SK-N-SH (cell line): ENCODE measurements around the gene UQCRC1. TPM values are rescaled to one million over a fixed set of nuclear protein-coding genes. Genes with fewer than 3 reads are reported as not detected.

Experiments
- CTCF ChIA-PET: fragments of 300-600, 350-600 bp; formaldehyde crosslinking; extraction: SDS; loops from one replicate; lab custom pipeline; 2021; lab: Yijun Ruan, JAX
- POLR2A ChIA-PET: fragments of 350-600 bp; sonication (Branson Sonifier 250); formaldehyde crosslinking; extraction: SDS; loops from one replicate; lab custom pipeline; 2020; ENCODE audit warnings: antibody characterized with exemption, inconsistent platforms; lab: Yijun Ruan, JAX
- DNase-seq: peaks from one replicate; pipeline ENCODE4 v3.0.0; 2012
- H2AFZ ChIP-seq: fragments of 200-600 bp; sonication (generic); 2 replicates; pipeline ENCODE4 v1.8.1; 2016; ENCODE audit warnings: antibody characterized with exemption, mild to moderate bottlenecking, low read depth
- H3F3A ChIP-seq: fragments of 200-600 bp; sonication (generic); replicated peaks from 2 replicates; pipeline ENCODE3; 2016; ENCODE audit warnings: antibody characterized with exemption, mild to moderate bottlenecking; ENCODE audit not compliant: insufficient read depth
- H3K27ac ChIP-seq, 2 experiments: fragments of 200-500 bp in 1 of 2; fragments of 200-600 bp in 1 of 2; sonication (Bioruptor generic) in 1 of 2; sonication (generic), shearing (Covaris generic) in 1 of 2; 2 replicates each; pipeline versions ENCODE4 v1.5.1 to v1.6.1; 2014 to 2016; ENCODE audit warnings: low read depth in 2 of 2, inconsistent platforms in 1 of 2, low read length in 1 of 2, mild to moderate bottlenecking in 1 of 2, mixed read lengths in 1 of 2
- H3K27me3 ChIP-seq: fragments of 200-600 bp; sonication (generic), shearing (Covaris generic); 2 replicates; pipeline ENCODE4 v1.6.1; 2016; ENCODE audit warnings: mixed run types; ENCODE audit not compliant: insufficient read depth
- H3K36me3 ChIP-seq, 2 experiments: fragments of 200-500 bp in 1 of 2; fragments of 200-600 bp in 1 of 2; sonication (Bioruptor generic) in 1 of 2; sonication (generic) in 1 of 2; replicated peaks in 1 of 2; 2 replicates each; pipeline versions ENCODE3 to v1.5.1; 2014 to 2016; ENCODE audit warnings: low read length in 1 of 2, mild to moderate bottlenecking in 1 of 2; ENCODE audit not compliant: insufficient read depth in 2 of 2, control insufficient read depth in 1 of 2
- H3K4me1 ChIP-seq, 2 experiments: fragments of 200-500 bp in 1 of 2; fragments of 200-600 bp in 1 of 2; sonication (Bioruptor generic) in 1 of 2; sonication (generic), shearing (Covaris generic) in 1 of 2; 2 replicates each; pipeline versions ENCODE4 v1.5.1 to v1.6.1; 2014 to 2016; ENCODE audit warnings: low read depth in 1 of 2, low read length in 1 of 2, mixed run types in 1 of 2; ENCODE audit not compliant: insufficient read depth in 2 of 2, control insufficient read depth in 1 of 2
- H3K4me2 ChIP-seq: fragments of 200-600 bp; sonication (generic), shearing (Covaris generic); 2 replicates; pipeline ENCODE4 v1.6.1; 2017; ENCODE audit warnings: mixed run types
- H3K4me3 ChIP-seq, 2 experiments: fragments of 200-500 bp in 1 of 2; fragments of 200-600 bp in 1 of 2; sonication (Bioruptor generic) in 1 of 2; sonication (generic), shearing (Covaris generic) in 1 of 2; 2 replicates each; pipeline versions ENCODE4 v1.5.1 to v1.8.1; 2014 to 2016; ENCODE audit warnings: low read depth in 2 of 2, inconsistent platforms in 1 of 2, low read length in 1 of 2, mild to moderate bottlenecking in 1 of 2, mixed read lengths in 1 of 2, moderate library complexity in 1 of 2
- H3K79me2 ChIP-seq: fragments of 200-600 bp; sonication (generic); 2 replicates; pipeline ENCODE4 v1.8.1; 2017; ENCODE audit warnings: mild to moderate bottlenecking; ENCODE audit not compliant: insufficient read depth
- H3K9ac ChIP-seq: fragments of 200-600 bp; sonication (generic); 2 replicates; pipeline ENCODE4 v1.6.1; 2017; ENCODE audit warnings: mixed run types
- H3K9me2 ChIP-seq: fragments of 200-600 bp; sonication (generic); 2 replicates; pipeline ENCODE4 v1.6.1; 2017; ENCODE audit warnings: mixed run types
- H3K9me3 ChIP-seq: fragments of 200-600 bp; sonication (generic); 2 replicates; pipeline ENCODE4 v1.6.1; 2017; ENCODE audit warnings: mixed run types, mild to moderate bottlenecking, moderate library complexity
- H4K20me1 ChIP-seq: fragments of 200-600 bp; sonication (generic); 2 replicates; pipeline ENCODE4 v1.6.1; 2017; ENCODE audit warnings: mild to moderate bottlenecking, mixed run types; ENCODE audit not compliant: insufficient read depth
- ELF1 ChIP-seq: IDR thresholded peaks from 2 replicates; pipeline ENCODE4 v1.4.0; 2012
- EZH2phosphoT487 ChIP-seq: fragments of 200-600 bp; sonication (generic); IDR thresholded peaks from 2 replicates; pipeline ENCODE4 v1.6.1; 2017; ENCODE audit warnings: low read depth, mixed run types, mild to moderate bottlenecking, antibody characterized with exemption, moderate library complexity, borderline replicate concordance
- FOSL2 ChIP-seq: IDR thresholded peaks from 2 replicates; pipeline ENCODE4 v1.4.0; 2012; ENCODE audit warnings: low read depth, mild to moderate bottlenecking, moderate library complexity, borderline replicate concordance
- FOXJ3 ChIP-seq: sonication (generic); formaldehyde crosslinking; IDR thresholded peaks from 2 replicates; pipeline ENCODE4 v1.5.1; 2020; ENCODE audit warnings: mild to moderate bottlenecking, missing genetic modification reagents
- GABPA ChIP-seq: IDR thresholded peaks from 2 replicates; pipeline ENCODE4 v1.4.0; 2012; ENCODE audit warnings: low read depth, mild to moderate bottlenecking
- GATA2 ChIP-seq: sonication (generic); formaldehyde crosslinking; IDR thresholded peaks from 2 replicates; pipeline ENCODE4 v1.5.0; 2020; ENCODE audit warnings: mild to moderate bottlenecking, missing genetic modification reagents
- JUND ChIP-seq: IDR thresholded peaks from 2 replicates; pipeline ENCODE4 v1.4.0; 2012
- MAX ChIP-seq: IDR thresholded peaks from 2 replicates; pipeline ENCODE4 v1.4.0; 2012; ENCODE audit warnings: low read depth
- MEF2A ChIP-seq: IDR thresholded peaks from 2 replicates; pipeline ENCODE4 v1.4.0; 2012; ENCODE audit warnings: low read depth, borderline replicate concordance
- NRF1 ChIP-seq: IDR thresholded peaks from 2 replicates; pipeline ENCODE4 v1.6.1; 2012; ENCODE audit warnings: low read depth, mild to moderate bottlenecking, low read length
- RAD21 ChIP-seq: IDR thresholded peaks from 2 replicates; pipeline ENCODE4 v1.6.1; 2012; ENCODE audit warnings: mild to moderate bottlenecking, low read length
- RCOR1 ChIP-seq: fragments of 150-350 bp; IDR thresholded peaks from 2 replicates; pipeline ENCODE4 v1.6.1; 2017; ENCODE audit warnings: antibody characterized with exemption, low read length
- REST ChIP-seq: IDR thresholded peaks from 2 replicates; pipeline ENCODE4 v1.6.1; 2012; ENCODE audit warnings: mild to moderate bottlenecking, low read depth, low read length, moderate library complexity
- RFX5 ChIP-seq: IDR thresholded peaks from 2 replicates; pipeline ENCODE4 v1.6.1; 2012; ENCODE audit warnings: mild to moderate bottlenecking, improper control_type of control experiment, low read length
- RXRA ChIP-seq: IDR thresholded peaks from 2 replicates; pipeline ENCODE4 v1.4.0; 2012; ENCODE audit warnings: low read depth, mild to moderate bottlenecking, borderline replicate concordance
- SIN3A ChIP-seq: IDR thresholded peaks from 2 replicates; pipeline ENCODE4 v1.6.1; 2012; ENCODE audit warnings: low read depth, mild to moderate bottlenecking, low read length, moderate library complexity, borderline replicate concordance
- TCF12 ChIP-seq: IDR thresholded peaks from 2 replicates; pipeline ENCODE4 v1.4.0; 2012
- TEAD4 ChIP-seq: IDR thresholded peaks from 2 replicates; pipeline ENCODE4 v1.4.0; 2012; ENCODE audit warnings: mild to moderate bottlenecking, borderline replicate concordance; ENCODE audit not compliant: insufficient read depth
- ZBTB33 ChIP-seq: IDR thresholded peaks from 2 replicates; pipeline ENCODE4 v1.4.0; 2012; ENCODE audit warnings: low read depth, borderline replicate concordance
- WGBS: methylation state at CpG from one replicate; pipeline ENCODE4 v1.1.6; 2017; ENCODE audit warnings: low lambda C conversion rate; 5-methylcytosine and 5-hydroxymethylcytosine counted together
- polyA plus RNA-seq, 3 experiments: library from polyadenylated mRNA; depleted of rRNA; stranded (reverse); fragments of >200 nt; gene quantifications; 2 replicates each; pipeline ENCODE4 v1.2.3, GENCODE V29; 2012

Gene UQCRC1
- polyA plus RNA-seq, 1 of the 3 experiments (the other 2 are of a cell fraction) = 284 TPM

- POLR2A ChIA-PET = interaction anchor here (0.7 kb wide), 1 partner anchor 9 kb away, joined by 3 read pairs; no protein-coding TSS in a partner anchor
- H3K79me2 ChIP-seq = no peaks in the 10 kb centered on the region
- CTCF ChIA-PET = interaction anchor here (3.3 kb wide), 1 partner anchor 11 kb away, joined by 17 read pairs; the partner anchor contains the start of gene SLC26A6
- no peak overlapping the region for H3K4me2 ChIP-seq
- H3K9me3 ChIP-seq = no peaks in the 10 kb centered on the region
- no peak overlapping the region for H3K9ac ChIP-seq
- H2AFZ ChIP-seq = no peak overlapping the region
- no peaks in the 10 kb centered on the region for H4K20me1 ChIP-seq
- 95% methylated on average over 7 of the region's 10 CpGs for WGBS
- no peaks in the 10 kb centered on the region for H3K9me2 ChIP-seq
- DNase-seq = no peak
- no peak for TF ChIP-seq ZBTB33
- TF ChIP-seq NRF1 = no peak
- no peak for TF ChIP-seq TEAD4
- TF ChIP-seq FOSL2 = no peak
- TF ChIP-seq ELF1 = no peak
- TF ChIP-seq RCOR1 = no peak
- no peak for TF ChIP-seq MEF2A
- TF ChIP-seq RXRA = no peak
- no peak for TF ChIP-seq JUND
- TF ChIP-seq EZH2phosphoT487 = no peak
- no peak for TF ChIP-seq GABPA
- TF ChIP-seq GATA2 (CRISPR knock-in tag) = no peak
- no peak for TF ChIP-seq SIN3A
- TF ChIP-seq FOXJ3 (CRISPR knock-in tag) = no peak
- TF ChIP-seq RAD21 = no peak
- no peak for TF ChIP-seq TCF12
- TF ChIP-seq RFX5 = no peak
- no peak for TF ChIP-seq REST
- TF ChIP-seq MAX = no peak
- no peaks in the 10 kb centered on the region for H3F3A ChIP-seq
- peaks cover 3 to 20% of the 10 kb centered on the region in 2 experiments for H3K36me3 ChIP-seq
- H3K4me3 ChIP-seq = no peak overlapping the region
- H3K27me3 ChIP-seq = no peaks in the 10 kb centered on the region
- H3K27ac ChIP-seq = no peak overlapping the region
- no peaks in the 10 kb centered on the region for H3K4me1 ChIP-seq
Observed at GRCh38 chr3:48624767-48625166, 15.3 kb upstream of the UQCRC1 start.
